ENCODE results near the gene MXRA8.

Gene MXRA8

DNA sequence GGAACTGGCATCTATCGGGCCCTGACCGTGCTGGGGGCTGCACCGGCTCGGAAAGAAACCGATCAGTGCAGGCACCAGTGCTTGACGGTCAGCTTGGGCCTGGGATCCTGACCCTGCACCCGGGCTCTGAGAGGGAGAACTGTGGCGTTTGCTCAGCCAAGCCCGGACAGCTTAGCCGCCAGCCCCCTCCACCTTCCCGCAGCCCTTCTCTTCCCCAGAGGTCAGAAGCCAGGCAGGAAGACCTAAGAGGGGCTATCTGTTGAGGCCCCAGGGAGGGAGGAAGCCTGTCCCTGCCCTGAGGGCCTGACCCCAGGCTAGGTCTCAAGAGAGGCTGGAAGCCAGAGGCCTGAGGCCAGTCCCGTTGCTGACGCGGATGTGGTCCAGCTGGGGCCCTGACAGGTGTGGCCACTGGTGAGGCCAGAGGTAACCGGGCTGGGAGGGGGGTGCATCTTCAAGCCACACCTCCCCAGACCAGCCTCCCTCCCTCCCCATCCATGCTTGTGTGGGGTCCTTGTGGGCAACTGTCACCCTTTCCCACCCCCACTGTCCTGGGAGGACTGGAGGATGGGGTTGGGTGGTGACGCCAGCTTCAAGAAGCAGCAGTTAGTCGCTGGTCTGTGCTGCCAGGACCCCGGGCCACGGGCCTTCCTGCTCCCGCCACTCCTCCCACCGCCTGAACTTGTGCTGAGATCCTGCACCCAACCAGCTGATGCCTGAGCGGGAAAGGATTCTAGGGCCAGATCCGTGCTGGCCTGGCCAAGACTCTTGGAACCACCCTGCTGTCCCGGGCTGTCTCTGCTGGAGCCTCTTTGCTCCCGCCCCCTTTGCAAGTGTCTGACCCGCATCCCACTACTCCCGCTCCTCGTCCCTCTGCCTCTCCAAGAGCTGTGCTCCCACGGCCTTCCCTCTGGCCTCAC lies 6.6 kb downstream of the MXRA8 start:
- H3K4me3 Mint-ChIP-seq: peak overlapping the region; percentile 74
- H3K9me3 Mint-ChIP-seq (ENCODE audit: low read depth): no peaks in the 10 kb centered on the region

DNA sequence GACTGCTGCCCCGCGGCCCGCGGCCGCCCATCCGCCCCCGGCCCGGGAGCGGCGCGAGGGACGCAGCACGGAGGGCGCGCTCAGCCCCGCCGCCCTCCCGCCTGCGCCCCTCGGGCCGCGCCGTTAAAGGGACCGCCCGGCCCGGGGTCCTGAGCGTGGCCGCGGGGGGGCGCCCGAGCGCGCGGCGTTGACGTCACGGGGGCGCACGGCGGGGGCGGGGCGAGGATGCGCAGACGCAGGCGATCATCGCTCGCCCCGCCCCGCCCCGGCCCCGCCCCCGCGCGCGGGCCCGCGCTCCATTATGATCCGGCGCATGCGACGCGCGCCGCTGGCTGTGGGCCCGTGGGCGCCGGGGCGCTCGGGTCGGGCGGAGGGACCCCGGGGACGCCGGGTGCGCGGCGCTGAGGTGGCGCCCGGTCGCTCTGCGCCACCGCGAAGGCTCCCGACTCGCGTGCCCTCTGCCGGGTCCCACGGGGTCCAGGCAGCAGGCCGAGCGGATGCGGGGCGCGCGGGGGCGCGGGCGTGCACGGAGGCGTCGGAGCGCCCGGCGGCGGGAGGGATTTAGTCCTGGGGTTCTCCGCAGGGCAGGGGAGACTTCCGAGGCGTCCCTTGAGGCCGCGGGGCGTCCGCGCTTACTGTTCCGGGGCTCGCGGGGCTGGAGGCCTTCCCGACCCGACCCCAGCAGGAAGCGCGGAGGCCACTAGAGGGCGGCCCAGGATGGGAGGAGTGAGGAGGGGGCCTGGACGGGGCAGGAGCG lies 8.9 kb downstream of the MXRA8 start, which contains the start of gene DVL1:
TSS of gene DVL1 (minus strand) at position 163 of the 757 bp plus-strand sequence. CDS start 353 bp downstream, outside the sequence.
- H3K27me3 Mint-ChIP-seq: peaks cover 2% of the 10 kb centered on the region
- peaks cover 17% of the 10 kb centered on the region for H3K4me1 Mint-ChIP-seq (ENCODE audit: low read depth)
- no peaks in the 10 kb centered on the region for H3K36me3 Mint-ChIP-seq
- H3K27ac Mint-ChIP-seq: no peak within 1 kb of the TSS
- no peaks in the 10 kb centered on the region for H3K9me3 Mint-ChIP-seq (ENCODE audit: low read depth)
- peak within 1 kb of the TSS; percentile 79 for H3K4me3 Mint-ChIP-seq

More for the DNA sequence above, 6.6 kb downstream of the MXRA8 start:
- Mint-ChIP-seq H3K27me3 (peaks cover 2% of the 10 kb centered on the region), H3K27ac (peak overlapping the region; percentile 41), H3K36me3 (no peaks in the 10 kb centered on the region), H3K4me1 (ENCODE audit: low read depth) (peaks cover 14% of the 10 kb centered on the region)

DNA sequence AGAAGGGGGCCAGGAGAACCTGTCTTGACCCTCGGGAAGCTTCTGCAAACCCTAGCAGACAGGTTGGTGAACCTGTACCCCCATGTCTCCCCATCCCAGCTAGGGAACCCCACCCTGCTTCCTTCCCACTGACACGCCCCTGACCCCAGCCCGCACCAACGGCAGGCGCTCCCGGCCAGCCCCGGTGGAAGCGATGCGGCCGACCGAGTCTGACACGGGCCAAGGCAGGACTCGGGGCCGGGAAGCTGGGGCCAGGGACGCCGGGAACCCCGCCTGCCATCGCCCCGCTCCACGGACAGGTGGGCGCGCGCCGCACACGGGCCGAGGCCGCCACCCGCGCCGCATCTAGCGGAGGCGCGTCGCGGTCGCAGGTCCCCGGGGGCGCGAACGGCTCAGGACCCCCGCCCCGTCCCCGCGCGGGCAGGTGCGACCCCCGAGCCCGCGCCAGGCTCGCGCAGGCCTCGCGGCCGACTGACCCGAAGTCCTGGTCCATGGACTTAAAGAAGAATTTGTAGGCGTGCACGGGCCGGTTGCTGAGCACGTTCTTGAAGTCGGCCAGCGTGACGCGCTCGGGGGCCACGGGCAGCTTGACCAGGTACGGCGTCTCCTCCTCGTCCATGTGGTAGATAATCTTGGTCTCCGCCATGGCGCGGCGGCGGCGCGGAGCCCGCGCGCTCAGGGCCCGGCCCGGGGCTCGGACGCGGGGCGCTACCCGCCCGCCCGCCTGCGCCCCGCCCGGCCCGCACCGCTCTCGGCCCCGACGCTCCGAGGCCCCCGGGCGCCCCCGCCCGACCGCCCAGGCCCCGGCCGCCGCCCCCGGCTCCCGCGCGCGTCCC lies 9.7 kb downstream of the MXRA8 start:
- Mint-ChIP-seq H3K4me3 (peak overlapping the region; percentile 79), H3K27ac (no peak overlapping the region), H3K36me3 (no peaks in the 10 kb centered on the region), H3K4me1 (ENCODE audit: low read depth) (peaks cover 17% of the 10 kb centered on the region), H3K27me3 (peaks cover 2% of the 10 kb centered on the region), H3K9me3 (ENCODE audit: low read depth) (no peaks in the 10 kb centered on the region)

DNA sequence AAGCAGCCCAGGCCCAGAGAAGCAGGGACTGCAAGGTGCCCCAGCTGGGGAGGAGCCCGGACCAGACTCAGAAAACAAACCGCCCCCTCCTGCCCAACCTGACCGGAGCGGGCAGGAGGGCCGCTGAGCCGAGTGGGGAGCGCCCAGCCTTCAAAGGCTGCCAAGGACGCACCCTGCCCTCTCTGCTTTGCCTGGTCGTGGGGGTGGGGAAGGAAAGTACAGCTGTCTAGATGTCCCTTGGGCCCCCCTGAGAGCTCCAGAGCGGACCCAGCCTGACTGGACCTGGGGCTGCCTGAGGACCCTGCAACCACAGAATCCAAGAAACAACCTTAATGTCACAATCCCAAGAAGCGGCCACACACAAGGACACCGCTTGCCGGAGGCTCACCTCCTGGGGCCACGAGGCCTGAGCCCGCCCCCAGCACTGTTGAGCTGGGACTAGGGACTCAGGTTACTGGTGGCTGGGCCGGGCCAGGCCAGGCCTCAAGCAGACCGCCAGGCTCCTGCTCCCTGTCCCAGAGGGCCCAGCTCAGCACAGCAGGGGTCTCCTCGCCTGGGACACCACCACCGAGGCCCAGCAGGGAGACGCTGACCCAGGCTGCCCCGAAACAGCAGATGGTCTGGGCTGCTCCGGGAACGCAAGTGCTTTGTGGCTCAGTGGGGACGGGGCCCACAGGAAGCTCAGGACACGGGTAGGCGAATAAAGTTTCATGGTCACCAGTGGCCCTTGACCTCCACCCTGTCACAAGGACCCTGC lies 10.5 kb downstream of the MXRA8 start:
- Mint-ChIP-seq H3K9me3 (ENCODE audit: low read depth) (no peaks in the 10 kb centered on the region), H3K36me3 (no peaks in the 10 kb centered on the region), H3K27me3 (peaks cover 2% of the 10 kb centered on the region), H3K4me3 (peak overlapping the region; percentile 79), H3K27ac (no peak overlapping the region), H3K4me1 (ENCODE audit: low read depth) (peaks cover 16% of the 10 kb centered on the region)

GRCh38 chr1:1347026-1347595 lies 11.2 kb downstream of the MXRA8 start:
- Mint-ChIP-seq H3K36me3 (no peaks in the 10 kb centered on the region), H3K27ac (no peak overlapping the region), H3K4me3 (peak overlapping the region; percentile 79), H3K4me1 (ENCODE audit: low read depth) (peaks cover 10% of the 10 kb centered on the region), H3K9me3 (ENCODE audit: low read depth) (no peaks in the 10 kb centered on the region), H3K27me3 (no peaks in the 10 kb centered on the region)

DNA sequence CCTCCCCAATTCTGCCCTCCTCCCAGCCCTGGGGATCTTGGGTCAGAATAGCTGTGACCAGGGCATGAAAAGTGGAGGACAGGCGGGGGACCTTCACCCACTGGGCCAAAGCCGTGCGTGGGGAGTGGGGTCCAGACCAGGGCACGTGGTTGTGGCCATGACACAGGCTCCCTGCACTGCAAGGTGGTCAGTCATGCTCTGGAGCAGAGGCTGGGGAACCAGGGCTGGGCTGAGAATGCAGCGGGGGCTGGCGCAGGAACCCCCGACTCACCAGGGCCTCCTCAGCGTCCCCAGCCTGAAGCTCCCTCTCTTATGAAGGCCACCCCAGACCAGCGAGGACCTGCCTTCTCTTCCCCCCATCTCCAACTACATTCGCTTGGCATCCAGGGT lies 11.9 kb downstream of the MXRA8 start:
- Mint-ChIP-seq H3K9me3 (ENCODE audit: low read depth) (no peaks in the 10 kb centered on the region), H3K27me3 (no peaks in the 10 kb centered on the region), H3K4me1 (ENCODE audit: low read depth) (peaks cover 10% of the 10 kb centered on the region), H3K4me3 (peak overlapping the region; percentile 79), H3K36me3 (no peaks in the 10 kb centered on the region), H3K27ac (no peak overlapping the region)

GRCh38 chr1:1345860-1346500 lies 12.4 kb downstream of the MXRA8 start:
- Mint-ChIP-seq H3K4me3 (no peak overlapping the region), H3K27me3 (no peaks in the 10 kb centered on the region), H3K4me1 (ENCODE audit: low read depth) (peaks cover 12% of the 10 kb centered on the region), H3K36me3 (no peaks in the 10 kb centered on the region), H3K27ac (no peak overlapping the region), H3K9me3 (ENCODE audit: low read depth) (no peaks in the 10 kb centered on the region)

- no peaks in the 10 kb centered on the region for H3K9me3 Mint-ChIP-seq (ENCODE audit: low read depth)
- H3K4me1 Mint-ChIP-seq (ENCODE audit: low read depth): peaks cover 12% of the 10 kb centered on the region
- H3K36me3 Mint-ChIP-seq: no peaks in the 10 kb centered on the region
- H3K27me3 Mint-ChIP-seq: no peaks in the 10 kb centered on the region
- no peak overlapping the region for H3K4me3 Mint-ChIP-seq
- H3K27ac Mint-ChIP-seq: no peak overlapping the region
Measured at GRCh38 chr1:1345384-1345783, 13.0 kb downstream of the MXRA8 start.

- no peaks in the 10 kb centered on the region for H3K9me3 Mint-ChIP-seq (ENCODE audit: low read depth)
- H3K4me1 Mint-ChIP-seq (ENCODE audit: low read depth): peaks cover 12% of the 10 kb centered on the region
- H3K27me3 Mint-ChIP-seq: no peaks in the 10 kb centered on the region
- H3K4me3 Mint-ChIP-seq: no peak overlapping the region
- H3K36me3 Mint-ChIP-seq: no peaks in the 10 kb centered on the region
- H3K27ac Mint-ChIP-seq: no peak overlapping the region
Measured at GRCh38 chr1:1344655-1345361, 13.5 kb downstream of the MXRA8 start.

GRCh38 chr1:1343811-1344421 lies 14.4 kb downstream of the MXRA8 start:
- H3K4me3 Mint-ChIP-seq: no peak overlapping the region
- H3K36me3 Mint-ChIP-seq: no peaks in the 10 kb centered on the region
- no peak overlapping the region for H3K27ac Mint-ChIP-seq
- peaks cover 12% of the 10 kb centered on the region for H3K4me1 Mint-ChIP-seq (ENCODE audit: low read depth)
- H3K27me3 Mint-ChIP-seq: no peaks in the 10 kb centered on the region
- H3K9me3 Mint-ChIP-seq (ENCODE audit: low read depth): no peaks in the 10 kb centered on the region

DNA sequence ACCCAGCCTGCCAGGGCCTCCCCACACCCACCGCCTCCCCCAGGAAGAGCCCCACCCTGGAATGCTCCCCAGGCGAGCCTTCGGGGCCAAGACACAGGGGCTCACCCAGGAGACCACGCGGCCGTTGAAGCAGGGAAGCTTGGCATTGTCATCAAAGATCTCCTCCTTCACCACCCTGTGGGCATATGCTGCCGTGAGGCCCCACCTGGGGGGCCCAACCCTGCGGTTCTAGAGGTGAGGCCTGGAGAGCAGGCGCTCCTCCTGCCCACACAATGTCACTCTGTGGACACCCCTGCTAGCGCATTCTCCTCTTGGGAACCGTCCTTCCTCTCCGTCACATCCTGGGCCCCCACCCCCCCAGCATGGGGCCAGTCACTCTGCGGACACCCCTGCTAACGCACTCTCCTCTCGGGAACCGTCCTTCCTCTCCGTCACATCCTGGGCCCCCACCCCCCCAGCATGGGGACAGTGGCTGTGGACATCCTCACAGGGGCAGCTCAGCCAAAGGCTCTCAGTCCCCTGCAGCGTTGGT lies 15.7 kb downstream of the MXRA8 start:
- peaks cover 12% of the 10 kb centered on the region for H3K4me1 Mint-ChIP-seq (ENCODE audit: low read depth)
- H3K27ac Mint-ChIP-seq: no peak overlapping the region
- H3K27me3 Mint-ChIP-seq: no peaks in the 10 kb centered on the region
- no peaks in the 10 kb centered on the region for H3K36me3 Mint-ChIP-seq
- no peaks in the 10 kb centered on the region for H3K9me3 Mint-ChIP-seq (ENCODE audit: low read depth)
- H3K4me3 Mint-ChIP-seq: no peak overlapping the region

DNA sequence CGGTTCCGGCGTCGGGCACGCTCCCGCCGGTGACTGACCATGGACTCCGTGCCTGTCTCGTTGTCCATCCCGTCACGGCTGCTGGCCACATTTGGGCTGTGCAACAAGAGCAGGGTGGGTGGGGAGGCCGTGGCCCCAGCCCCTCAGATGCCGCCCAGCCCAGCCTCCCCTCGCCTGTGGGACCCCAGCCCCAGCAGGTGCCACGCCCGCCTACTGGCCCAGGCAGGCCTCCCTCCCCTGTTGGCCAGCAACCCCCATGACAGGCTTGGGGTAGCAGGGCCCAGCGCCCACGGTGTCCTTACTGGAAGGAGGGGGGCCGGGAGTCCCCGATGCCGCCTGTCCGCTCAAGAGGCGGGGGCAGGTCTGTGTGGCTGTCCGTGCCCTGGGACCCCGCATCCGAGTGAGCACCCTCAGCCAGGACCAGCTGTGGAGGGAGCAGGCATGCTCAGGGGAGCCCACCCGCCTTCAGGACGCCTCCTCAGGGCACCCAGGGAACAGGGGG lies 16.2 kb downstream of the MXRA8 start:
- Mint-ChIP-seq H3K27ac (no peak overlapping the region), H3K4me3 (no peak overlapping the region), H3K9me3 (ENCODE audit: low read depth) (no peaks in the 10 kb centered on the region), H3K36me3 (no peaks in the 10 kb centered on the region), H3K4me1 (ENCODE audit: low read depth) (peaks cover 8% of the 10 kb centered on the region), H3K27me3 (no peaks in the 10 kb centered on the region)

All from activated naive CD8-positive, alpha-beta T cell (primary cell).